Mesothelial cell of epicardium (in vitro differentiated cells): Measurements from ENCODE around the gene NUP210. TPM values are rescaled to one million over a fixed set of nuclear protein-coding genes. Genes with fewer than 3 reads are reported as not detected.
A peak's percentile ranks its signal among the peaks of the same experiment; 100 is the strongest.

Experiments used
- DNase-seq, 2 experiments: peaks; one replicate each; pipeline ENCODE4 v3.0.0; 2021; ENCODE audit warnings: low spot score in 2 of 2; ENCODE audit not compliant: unreplicated experiment in 2 of 2
- H3K27ac Mint-ChIP-seq: 2 replicates; pipeline ENCODE4 v1.8.0; 2021; ENCODE audit warnings: mixed read lengths
- H3K27me3 Mint-ChIP-seq: 2 replicates; pipeline ENCODE4 v1.8.0; 2021; ENCODE audit warnings: low read depth, mixed read lengths
- H3K36me3 Mint-ChIP-seq: 2 replicates; pipeline ENCODE4 v1.8.0; 2021; ENCODE audit warnings: mixed read lengths
- H3K4me1 Mint-ChIP-seq: 2 replicates; pipeline ENCODE4 v1.8.0; 2021; ENCODE audit warnings: mixed read lengths
- H3K4me3 Mint-ChIP-seq: 2 replicates; pipeline ENCODE4 v1.8.0; 2021; ENCODE audit warnings: mild to moderate bottlenecking, moderate library complexity, mixed read lengths
- H3K9me3 Mint-ChIP-seq: 2 replicates; pipeline ENCODE4 v1.8.0; 2021; ENCODE audit warnings: mixed read lengths
- CTCF ChIP-seq: fragments of 200-600 bp; sonication (generic); IDR thresholded peaks from one replicate; pipeline ENCODE4 v1.5.0; 2021; ENCODE audit warnings: antibody characterized with exemption; ENCODE audit not compliant: unreplicated experiment
- total RNA-seq: library from RNA; stranded (reverse); gene quantifications from 3 replicates; pipeline ENCODE4 v1.2.1, GENCODE V29; 2021

Gene NUP210
- total RNA-seq, 1 donor from 2014 or later, result 27.9 TPM

- no peak overlapping the region for H3K27ac Mint-ChIP-seq
- H3K9me3 Mint-ChIP-seq, result no peaks in the 10 kb centered on the region
- peak in 1 of 2 experiments; percentile 9 for DNase-seq
Observed at GRCh38 chr3:13277860-13278531, 142.1 kb downstream of the NUP210 start.

DNA sequence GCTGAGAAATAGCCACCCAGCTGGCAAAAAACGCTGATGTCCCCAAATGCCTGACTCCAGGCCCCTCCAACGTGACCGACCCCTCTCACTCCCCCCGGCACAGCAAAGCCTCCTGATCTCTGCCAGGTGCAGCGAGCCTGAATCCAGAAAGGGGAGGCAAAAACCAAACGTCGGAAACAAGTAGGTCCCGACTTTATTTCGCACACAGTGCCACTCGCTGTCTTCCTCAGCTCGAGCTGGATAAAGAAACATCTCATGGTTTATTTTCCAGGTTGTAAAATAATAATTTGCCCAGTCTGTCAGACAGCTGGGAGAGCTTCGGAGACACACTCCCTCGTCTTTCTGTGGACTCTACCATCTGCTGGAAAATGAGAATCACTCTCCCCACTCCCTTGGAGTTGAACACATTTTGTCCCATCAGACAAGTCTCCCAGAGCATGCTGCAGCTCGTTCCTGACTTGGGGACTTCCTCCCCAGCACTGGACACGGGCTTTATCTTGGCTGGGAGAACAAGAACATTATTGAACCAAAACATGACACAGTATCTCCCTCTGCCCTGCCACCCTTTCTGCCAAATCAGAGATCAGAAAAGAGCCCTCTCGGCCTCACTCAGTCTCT, 142.8 kb downstream of the NUP210 start:
- Mint-ChIP-seq H3K4me3 (no peak overlapping the region), H3K27ac (no peak overlapping the region), H3K4me1 (peaks cover 15% of the 10 kb centered on the region), H3K36me3 (no peaks in the 10 kb centered on the region), H3K9me3 (no peaks in the 10 kb centered on the region), H3K27me3 (peaks cover 71% of the 10 kb centered on the region)
- no peak for TF ChIP-seq CTCF
- DNase-seq, result peak in 1 of 2 experiments; percentile 8

More at GRCh38 chr3:13277860-13278531, 142.1 kb downstream of the NUP210 start:
- Mint-ChIP-seq H3K27me3 (peaks cover 66% of the 10 kb centered on the region), H3K4me1 (peaks cover 15% of the 10 kb centered on the region), H3K36me3 (no peaks in the 10 kb centered on the region), H3K4me3 (no peak overlapping the region)
- TF ChIP-seq CTCF, result no peak

- Mint-ChIP-seq H3K27me3 (peaks cover 71% of the 10 kb centered on the region), H3K4me3 (no peak overlapping the region), H3K4me1 (peaks cover 14% of the 10 kb centered on the region), H3K9me3 (no peaks in the 10 kb centered on the region), H3K27ac (no peak overlapping the region), H3K36me3 (no peaks in the 10 kb centered on the region)
- TF ChIP-seq CTCF, result no peak
- DNase-seq, result peak in 1 of 2 experiments; percentile 15
Observed at GRCh38 chr3:13276438-13277195, 143.5 kb downstream of the NUP210 start.

DNA sequence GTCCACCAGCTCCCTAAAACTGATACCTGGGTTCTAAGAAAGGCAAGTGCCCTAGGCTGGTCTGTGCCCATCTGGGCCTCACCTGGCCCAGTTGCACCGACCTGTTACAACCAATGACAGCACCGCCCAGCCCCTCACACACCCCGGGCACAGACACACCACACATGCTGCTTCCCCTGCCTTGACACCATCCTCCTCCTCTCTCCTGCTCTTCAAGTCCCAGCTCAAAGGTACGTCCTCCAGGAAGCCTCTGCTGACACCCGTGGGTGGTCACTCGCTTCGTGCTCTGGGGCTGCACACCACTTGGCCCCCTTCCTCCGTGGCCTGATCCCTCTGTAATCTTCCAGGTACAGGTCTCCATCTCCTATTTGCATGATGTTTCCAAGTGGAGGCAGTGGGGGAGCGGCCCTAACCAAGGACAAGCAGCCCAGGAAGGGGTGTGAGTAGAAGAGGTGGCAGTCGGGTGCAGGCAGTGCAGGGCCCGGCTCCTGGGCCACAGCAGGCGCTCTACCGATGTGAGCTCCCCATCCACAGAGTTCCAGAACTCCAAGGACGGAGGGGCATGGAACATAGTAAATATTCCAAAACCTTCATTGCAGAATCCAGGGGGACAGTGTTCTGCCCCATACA, 144.6 kb downstream of the NUP210 start:
- peaks cover 4% of the 10 kb centered on the region for H3K9me3 Mint-ChIP-seq
- H3K27me3 Mint-ChIP-seq, result peaks cover 63% of the 10 kb centered on the region
- DNase-seq, result peak in 1 of 2 experiments; percentile 7
- no peak overlapping the region for H3K27ac Mint-ChIP-seq
- H3K4me1 Mint-ChIP-seq, result peaks cover 10% of the 10 kb centered on the region
- H3K4me3 Mint-ChIP-seq, result no peak overlapping the region
- no peak for TF ChIP-seq CTCF
- no peaks in the 10 kb centered on the region for H3K36me3 Mint-ChIP-seq

GRCh38 chr3:13274551-13275332, 145.4 kb downstream of the NUP210 start:
- H3K27ac Mint-ChIP-seq, result no peak overlapping the region
- peaks cover 55% of the 10 kb centered on the region for H3K27me3 Mint-ChIP-seq
- H3K4me1 Mint-ChIP-seq, result peaks cover 10% of the 10 kb centered on the region
- DNase-seq, result peak in 1 of 2 experiments; percentile 4
- TF ChIP-seq CTCF, result no peak
- H3K4me3 Mint-ChIP-seq, result no peak overlapping the region
- no peaks in the 10 kb centered on the region for H3K36me3 Mint-ChIP-seq
- H3K9me3 Mint-ChIP-seq, result peaks cover 6% of the 10 kb centered on the region
